WTC11 (cell line): ENCODE measurements around the gene UQCC2. TPM values are rescaled to one million over a fixed set of nuclear protein-coding genes. Genes with fewer than 3 reads are reported as not detected.

Experiments
- ATAC-seq: fragments of 200-7000 bp; cut with Tn5 transposase; 2 replicates; pipeline ENCODE4 v1.10.0; 2021; ENCODE audit warnings: mild to moderate bottlenecking, moderate library complexity
- CTCF ChIA-PET: fragments of 300-600 bp; sonication (Branson Sonifier 250); formaldehyde crosslinking; loops from one replicate; lab custom pipeline; 2021; ENCODE audit warnings: antibody characterized with exemption; lab: Charles Lee
- POLR2A ChIA-PET: fragments of 350-600 bp; sonication (Branson Sonifier 250); formaldehyde crosslinking; loops from one replicate; lab custom pipeline; 2021; ENCODE audit warnings: antibody characterized with exemption; lab: Charles Lee
- DNase-seq: peaks from one replicate; pipeline ENCODE4 v3.0.0; 2021; ENCODE audit warnings: low spot score
- H3K27ac Mint-ChIP-seq: 2 replicates; pipeline ENCODE4 v1.8.0; 2021; ENCODE audit warnings: mixed read lengths
- H3K27me3 Mint-ChIP-seq: 2 replicates; pipeline ENCODE4 v1.8.0; 2021; ENCODE audit warnings: low read depth, mild to moderate bottlenecking, moderate library complexity, mixed read lengths
- H3K36me3 Mint-ChIP-seq: 2 replicates; pipeline ENCODE4 v1.8.0; 2021; ENCODE audit warnings: mixed read lengths
- H3K4me1 Mint-ChIP-seq: 2 replicates; pipeline ENCODE4 v1.8.0; 2022; ENCODE audit warnings: mixed read lengths
- H3K4me3 Mint-ChIP-seq: 2 replicates; pipeline ENCODE4 v1.8.0; 2021; ENCODE audit warnings: mild to moderate bottlenecking, moderate library complexity, mixed read lengths
- H3K9me3 Mint-ChIP-seq: 2 replicates; pipeline ENCODE4 v1.8.0; 2021; ENCODE audit warnings: mixed read lengths
- CREM ChIP-seq: sonication (generic); formaldehyde crosslinking; IDR thresholded peaks from 2 replicates; pipeline ENCODE4 v1.8.1; 2022; ENCODE audit warnings: mild to moderate bottlenecking, missing genetic modification reagents, moderate library complexity
- HMGA2 ChIP-seq: fragments of 250-450 bp; sonication (Bioruptor Pico); IDR thresholded peaks from 2 replicates; pipeline ENCODE4 v1.4.0; 2021; ENCODE audit warnings: mild to moderate bottlenecking, moderate library complexity
- MYBL2 ChIP-seq: sonication (generic); formaldehyde crosslinking; IDR thresholded peaks from 2 replicates; pipeline ENCODE4 v1.8.1; 2023; ENCODE audit warnings: mild to moderate bottlenecking, moderate library complexity, missing genetic modification reagents
- NFE2L1 ChIP-seq: sonication (generic); formaldehyde crosslinking; IDR thresholded peaks from 2 replicates; pipeline ENCODE4 v1.8.1; 2023; ENCODE audit warnings: missing genetic modification reagents
- RORB ChIP-seq: fragments of 250-450 bp; sonication (Bioruptor Pico); IDR thresholded peaks from 2 replicates; pipeline ENCODE4 v1.9.0; 2021; ENCODE audit warnings: mild to moderate bottlenecking
- SMAD4 ChIP-seq: sonication (generic); formaldehyde crosslinking; IDR thresholded peaks from 2 replicates; pipeline ENCODE4 v1.8.0; 2022; ENCODE audit warnings: mild to moderate bottlenecking, missing genetic modification reagents
- SP1 ChIP-seq: sonication (generic); formaldehyde crosslinking; conservative IDR thresholded peaks from 2 replicates; pipeline ENCODE4 v1.8.1; 2022; ENCODE audit warnings: missing genetic modification reagents
- STAT6 ChIP-seq: sonication (generic); formaldehyde crosslinking; conservative IDR thresholded peaks from 2 replicates; pipeline ENCODE4 v1.8.1; 2023; ENCODE audit warnings: mild to moderate bottlenecking, low read depth, missing genetic modification reagents, moderate library complexity
- ZNF219 ChIP-seq: sonication (generic); formaldehyde crosslinking; IDR thresholded peaks from 2 replicates; pipeline ENCODE4 v1.8.0; 2023; ENCODE audit warnings: missing genetic modification reagents, mild to moderate bottlenecking, borderline replicate concordance
- total RNA-seq: library from RNA; stranded (reverse); gene quantifications from 3 replicates; pipeline ENCODE4 v1.2.3, GENCODE V29; 2021
- TF ChIP-seq, protein P1 (sequence below): fragments of 250-450 bp; sonication (Bioruptor Pico); IDR thresholded peaks from 2 replicates; pipeline ENCODE4 v1.9.0; 2021; ENCODE audit warnings: mild to moderate bottlenecking
- TF ChIP-seq, protein P2 (sequence below): sonication (generic); formaldehyde crosslinking; IDR thresholded peaks from 2 replicates; pipeline ENCODE4 v1.8.1; 2022; ENCODE audit warnings: low read depth, missing genetic modification reagents, borderline replicate concordance
- TF ChIP-seq, protein P3 (sequence below): fragments of 250-450 bp; sonication (Bioruptor Pico); IDR thresholded peaks from 2 replicates; pipeline ENCODE4 v1.9.0; 2021; ENCODE audit warnings: mild to moderate bottlenecking
- TF ChIP-seq, protein P4 (sequence below): sonication (generic); formaldehyde crosslinking; IDR thresholded peaks from 2 replicates; pipeline ENCODE4 v1.8.0; 2022; ENCODE audit warnings: mild to moderate bottlenecking, missing genetic modification reagents
- TF ChIP-seq, protein P5 (sequence below): fragments of 250-450 bp; sonication (Bioruptor Pico); IDR thresholded peaks from 2 replicates; pipeline ENCODE4 v1.8.0; 2021; ENCODE audit warnings: mild to moderate bottlenecking
- TF ChIP-seq, protein P6 (sequence below): sonication (generic); formaldehyde crosslinking; IDR thresholded peaks from 2 replicates; pipeline ENCODE4 v1.8.1; 2022; ENCODE audit warnings: mild to moderate bottlenecking, missing genetic modification reagents, moderate library complexity, borderline replicate concordance

Gene UQCC2
- total RNA-seq, 1 experiment from 2014 or later = 65.8 TPM

DNA sequence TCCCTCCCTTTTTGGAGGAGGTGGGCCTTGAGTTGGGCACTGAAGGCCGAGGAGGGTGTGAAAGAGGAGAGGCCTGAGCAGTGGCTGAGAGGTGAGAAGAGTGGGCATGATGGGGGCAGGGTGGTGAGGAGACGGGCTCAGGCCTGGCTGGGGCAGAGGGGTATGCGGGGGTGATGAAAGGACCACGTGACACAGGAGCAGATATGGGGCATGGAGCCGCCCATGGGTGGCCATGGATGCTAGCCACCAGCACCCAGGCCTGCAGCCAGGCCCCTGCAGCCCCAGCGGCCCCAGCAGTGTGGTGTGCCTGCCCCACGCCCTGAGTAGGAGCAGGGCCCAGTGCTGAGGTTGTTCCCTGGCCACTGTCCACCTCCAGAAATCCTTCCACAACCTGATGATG is 26.5 kb downstream of the UQCC2 start (continued):
- TF ChIP-seq ZNF219 (CRISPR knock-in tag) (no peak), CREM (CRISPR knock-in tag) (no peak), HMGA2 (CRISPR knock-in tag) (no peak), SP1 (CRISPR knock-in tag) (no peak)
- TF ChIP-seq, protein P1, sequence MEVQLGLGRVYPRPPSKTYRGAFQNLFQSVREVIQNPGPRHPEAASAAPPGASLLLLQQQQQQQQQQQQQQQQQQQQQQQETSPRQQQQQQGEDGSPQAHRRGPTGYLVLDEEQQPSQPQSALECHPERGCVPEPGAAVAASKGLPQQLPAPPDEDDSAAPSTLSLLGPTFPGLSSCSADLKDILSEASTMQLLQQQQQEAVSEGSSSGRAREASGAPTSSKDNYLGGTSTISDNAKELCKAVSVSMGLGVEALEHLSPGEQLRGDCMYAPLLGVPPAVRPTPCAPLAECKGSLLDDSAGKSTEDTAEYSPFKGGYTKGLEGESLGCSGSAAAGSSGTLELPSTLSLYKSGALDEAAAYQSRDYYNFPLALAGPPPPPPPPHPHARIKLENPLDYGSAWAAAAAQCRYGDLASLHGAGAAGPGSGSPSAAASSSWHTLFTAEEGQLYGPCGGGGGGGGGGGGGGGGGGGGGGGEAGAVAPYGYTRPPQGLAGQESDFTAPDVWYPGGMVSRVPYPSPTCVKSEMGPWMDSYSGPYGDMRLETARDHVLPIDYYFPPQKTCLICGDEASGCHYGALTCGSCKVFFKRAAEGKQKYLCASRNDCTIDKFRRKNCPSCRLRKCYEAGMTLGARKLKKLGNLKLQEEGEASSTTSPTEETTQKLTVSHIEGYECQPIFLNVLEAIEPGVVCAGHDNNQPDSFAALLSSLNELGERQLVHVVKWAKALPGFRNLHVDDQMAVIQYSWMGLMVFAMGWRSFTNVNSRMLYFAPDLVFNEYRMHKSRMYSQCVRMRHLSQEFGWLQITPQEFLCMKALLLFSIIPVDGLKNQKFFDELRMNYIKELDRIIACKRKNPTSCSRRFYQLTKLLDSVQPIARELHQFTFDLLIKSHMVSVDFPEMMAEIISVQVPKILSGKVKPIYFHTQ = no peak

DNA sequence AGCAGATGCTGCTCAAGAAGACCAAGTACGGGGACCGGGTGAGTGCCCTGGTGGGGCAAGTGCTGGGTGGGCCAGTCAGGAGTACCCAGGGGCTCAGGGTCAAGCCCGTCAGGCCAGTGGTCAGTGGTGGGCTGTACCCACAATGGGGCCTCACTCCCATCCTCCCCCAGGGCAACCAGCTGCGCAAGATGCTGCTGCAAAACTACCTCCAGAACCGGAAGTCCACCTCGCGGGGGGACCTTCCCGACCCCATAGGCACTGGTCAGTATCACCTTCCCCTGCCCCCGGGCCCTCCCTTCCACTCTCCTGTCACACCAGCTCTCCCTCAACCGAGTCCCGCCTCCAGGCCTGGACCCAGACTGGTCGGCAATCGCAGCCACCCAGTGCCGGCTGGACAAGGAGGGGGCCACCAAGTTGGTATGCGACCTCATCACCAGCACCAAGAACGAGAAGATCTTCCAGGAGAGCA is 27.0 kb downstream of the UQCC2 start:
- no peaks in the 10 kb centered on the region for H3K27me3 Mint-ChIP-seq
- POLR2A ChIA-PET = no interaction called here
- no peak for DNase-seq
- no peak overlapping the region for H3K27ac Mint-ChIP-seq
- CTCF ChIA-PET = interaction anchor here (2.8 kb wide), 1 partner anchor 16 kb away, joined by 9 read pairs; no protein-coding TSS in a partner anchor
- H3K36me3 Mint-ChIP-seq = peaks cover 58% of the 10 kb centered on the region
- no peak overlapping the region for H3K4me3 Mint-ChIP-seq
- no peaks in the 10 kb centered on the region for H3K4me1 Mint-ChIP-seq
- no peak for TF ChIP-seq SP1 (CRISPR knock-in tag)
- TF ChIP-seq MYBL2 = no peak
- TF ChIP-seq, protein P1 = no peak
- TF ChIP-seq NFE2L1 (CRISPR knock-in tag) = no peak
- TF ChIP-seq, all 79 proteins: peak for 0
- no peak for ATAC-seq
- H3K9me3 Mint-ChIP-seq = no peaks in the 10 kb centered on the region

GRCh38 chr6:33683576-33684427 is 27.7 kb downstream of the UQCC2 start:
- no peak for ATAC-seq
- CTCF ChIA-PET = interaction anchor here (0.8 to 2.8 kb wide), 2 partner anchors 17 to 19 kb away, joined by 3 to 9 read pairs; no protein-coding TSS in a partner anchor
- TF ChIP-seq RORB (CRISPR knock-in tag) (no peak), SMAD4 (CRISPR knock-in tag) (no peak), STAT6 (CRISPR knock-in tag) (no peak)
- TF ChIP-seq, protein P2, sequence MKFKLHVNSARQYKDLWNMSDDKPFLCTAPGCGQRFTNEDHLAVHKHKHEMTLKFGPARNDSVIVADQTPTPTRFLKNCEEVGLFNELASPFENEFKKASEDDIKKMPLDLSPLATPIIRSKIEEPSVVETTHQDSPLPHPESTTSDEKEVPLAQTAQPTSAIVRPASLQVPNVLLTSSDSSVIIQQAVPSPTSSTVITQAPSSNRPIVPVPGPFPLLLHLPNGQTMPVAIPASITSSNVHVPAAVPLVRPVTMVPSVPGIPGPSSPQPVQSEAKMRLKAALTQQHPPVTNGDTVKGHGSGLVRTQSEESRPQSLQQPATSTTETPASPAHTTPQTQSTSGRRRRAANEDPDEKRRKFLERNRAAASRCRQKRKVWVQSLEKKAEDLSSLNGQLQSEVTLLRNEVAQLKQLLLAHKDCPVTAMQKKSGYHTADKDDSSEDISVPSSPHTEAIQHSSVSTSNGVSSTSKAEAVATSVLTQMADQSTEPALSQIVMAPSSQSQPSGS = no peak
- TF ChIP-seq, protein P3, sequence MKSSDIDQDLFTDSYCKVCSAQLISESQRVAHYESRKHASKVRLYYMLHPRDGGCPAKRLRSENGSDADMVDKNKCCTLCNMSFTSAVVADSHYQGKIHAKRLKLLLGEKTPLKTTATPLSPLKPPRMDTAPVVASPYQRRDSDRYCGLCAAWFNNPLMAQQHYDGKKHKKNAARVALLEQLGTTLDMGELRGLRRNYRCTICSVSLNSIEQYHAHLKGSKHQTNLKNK = no peak
- TF ChIP-seq, protein P4, sequence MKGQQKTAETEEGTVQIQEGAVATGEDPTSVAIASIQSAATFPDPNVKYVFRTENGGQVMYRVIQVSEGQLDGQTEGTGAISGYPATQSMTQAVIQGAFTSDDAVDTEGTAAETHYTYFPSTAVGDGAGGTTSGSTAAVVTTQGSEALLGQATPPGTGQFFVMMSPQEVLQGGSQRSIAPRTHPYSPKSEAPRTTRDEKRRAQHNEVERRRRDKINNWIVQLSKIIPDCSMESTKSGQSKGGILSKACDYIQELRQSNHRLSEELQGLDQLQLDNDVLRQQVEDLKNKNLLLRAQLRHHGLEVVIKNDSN (CRISPR knock-in tag) = no peak
- TF ChIP-seq, protein P5, sequence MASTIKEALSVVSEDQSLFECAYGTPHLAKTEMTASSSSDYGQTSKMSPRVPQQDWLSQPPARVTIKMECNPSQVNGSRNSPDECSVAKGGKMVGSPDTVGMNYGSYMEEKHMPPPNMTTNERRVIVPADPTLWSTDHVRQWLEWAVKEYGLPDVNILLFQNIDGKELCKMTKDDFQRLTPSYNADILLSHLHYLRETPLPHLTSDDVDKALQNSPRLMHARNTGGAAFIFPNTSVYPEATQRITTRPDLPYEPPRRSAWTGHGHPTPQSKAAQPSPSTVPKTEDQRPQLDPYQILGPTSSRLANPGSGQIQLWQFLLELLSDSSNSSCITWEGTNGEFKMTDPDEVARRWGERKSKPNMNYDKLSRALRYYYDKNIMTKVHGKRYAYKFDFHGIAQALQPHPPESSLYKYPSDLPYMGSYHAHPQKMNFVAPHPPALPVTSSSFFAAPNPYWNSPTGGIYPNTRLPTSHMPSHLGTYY = no peak
- TF ChIP-seq, protein P6, sequence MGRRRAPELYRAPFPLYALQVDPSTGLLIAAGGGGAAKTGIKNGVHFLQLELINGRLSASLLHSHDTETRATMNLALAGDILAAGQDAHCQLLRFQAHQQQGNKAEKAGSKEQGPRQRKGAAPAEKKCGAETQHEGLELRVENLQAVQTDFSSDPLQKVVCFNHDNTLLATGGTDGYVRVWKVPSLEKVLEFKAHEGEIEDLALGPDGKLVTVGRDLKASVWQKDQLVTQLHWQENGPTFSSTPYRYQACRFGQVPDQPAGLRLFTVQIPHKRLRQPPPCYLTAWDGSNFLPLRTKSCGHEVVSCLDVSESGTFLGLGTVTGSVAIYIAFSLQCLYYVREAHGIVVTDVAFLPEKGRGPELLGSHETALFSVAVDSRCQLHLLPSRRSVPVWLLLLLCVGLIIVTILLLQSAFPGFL (CRISPR knock-in tag) = no peak

More at GRCh38 chr6:33683576-33684427, 27.7 kb downstream of the UQCC2 start:
- H3K9me3 Mint-ChIP-seq = no peaks in the 10 kb centered on the region
- no peak overlapping the region for H3K4me3 Mint-ChIP-seq
- POLR2A ChIA-PET = no interaction called here
- no peak overlapping the region for H3K27ac Mint-ChIP-seq
- no peak for DNase-seq
- H3K36me3 Mint-ChIP-seq = peaks cover 55% of the 10 kb centered on the region
- no peaks in the 10 kb centered on the region for H3K4me1 Mint-ChIP-seq
- H3K27me3 Mint-ChIP-seq = no peaks in the 10 kb centered on the region
